NOMO-1 treated with DMSO at 0.1 percent for 48 hours (cell line): Measurements from ENCODE around the gene SEC14L3.

Source experiments
- DNase-seq: peaks from one replicate; lab custom pipeline; 2025; ENCODE audit not compliant: unreplicated experiment; lab: John Stamatoyannopoulos, UW

The SEC14L3 gene

DNA sequence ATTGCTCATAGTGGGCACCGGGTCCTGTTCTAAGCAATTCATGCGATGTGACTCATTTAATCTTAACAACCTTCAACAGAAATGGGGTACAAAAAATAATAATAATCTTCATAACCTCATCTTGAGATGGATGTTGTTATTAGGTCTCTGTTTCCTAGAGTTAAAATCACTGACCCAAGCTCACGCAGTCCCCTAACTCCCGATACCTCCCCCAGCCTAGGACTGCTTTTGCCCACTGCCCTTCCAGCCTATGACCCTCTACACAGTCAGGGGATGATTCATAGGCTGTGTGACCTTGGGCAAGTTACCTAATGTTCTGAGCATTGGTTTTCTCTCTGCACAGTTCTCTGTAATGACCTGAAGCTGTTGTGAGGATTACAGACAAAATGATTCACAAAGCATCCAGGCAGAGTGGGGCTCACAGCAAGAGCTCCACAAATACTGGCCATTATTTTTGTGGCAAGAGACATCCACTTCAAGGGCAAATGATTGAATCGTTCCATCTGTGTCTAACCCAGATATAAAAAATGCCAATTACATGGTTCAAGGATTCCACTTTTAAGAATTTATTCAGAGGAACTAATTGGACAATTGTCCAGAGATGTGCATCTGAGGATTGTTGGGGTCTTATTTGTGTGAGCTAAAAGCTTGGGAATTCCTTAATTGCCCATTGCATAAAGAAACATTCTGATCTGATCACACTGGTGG lies 26.2 kb downstream of the SEC14L3 start:
- no peak for DNase-seq

DNA sequence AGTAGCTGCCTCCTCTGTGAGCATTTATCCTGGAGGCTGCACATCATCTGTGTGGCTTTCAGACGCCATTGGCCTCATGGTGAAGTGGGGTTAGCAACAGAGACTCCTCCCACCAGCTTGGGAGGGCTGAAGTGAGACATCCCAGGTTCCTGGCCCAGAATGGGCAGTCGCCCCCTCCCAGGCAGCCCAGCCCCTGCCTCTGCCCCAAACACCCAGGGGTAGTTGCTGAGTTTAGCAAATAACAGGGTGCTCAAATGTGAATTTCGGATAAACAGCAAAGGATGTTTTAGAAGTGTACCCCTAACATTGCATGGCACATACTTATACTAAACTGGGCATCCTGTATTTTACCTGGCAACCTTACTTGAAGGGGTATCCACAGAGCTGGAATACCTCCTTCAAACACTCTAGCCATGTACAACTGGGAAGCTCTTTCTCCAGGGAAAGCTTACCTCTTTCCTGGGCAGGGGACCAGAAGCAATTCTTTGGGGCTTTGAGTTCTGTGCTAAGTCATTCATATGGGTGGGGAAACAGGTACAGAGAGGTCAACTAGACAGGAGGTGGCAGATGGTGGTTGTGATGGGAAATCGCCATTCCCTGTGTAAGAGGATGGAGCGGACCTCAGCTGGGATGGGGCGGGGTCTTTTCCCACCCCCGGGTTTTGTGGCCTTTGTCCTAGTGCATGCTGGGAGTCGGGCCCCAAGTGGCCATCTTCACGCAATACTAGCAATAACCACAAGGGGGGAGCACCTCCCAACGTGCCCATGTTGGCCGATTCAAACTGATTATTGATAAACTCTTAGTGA lies 27.0 kb downstream of the SEC14L3 start:
- DNase-seq: peak; percentile 28

- no peak for DNase-seq
Observed at GRCh38 chr22:30441088-30441487, 30.7 kb downstream of the SEC14L3 start.

DNA sequence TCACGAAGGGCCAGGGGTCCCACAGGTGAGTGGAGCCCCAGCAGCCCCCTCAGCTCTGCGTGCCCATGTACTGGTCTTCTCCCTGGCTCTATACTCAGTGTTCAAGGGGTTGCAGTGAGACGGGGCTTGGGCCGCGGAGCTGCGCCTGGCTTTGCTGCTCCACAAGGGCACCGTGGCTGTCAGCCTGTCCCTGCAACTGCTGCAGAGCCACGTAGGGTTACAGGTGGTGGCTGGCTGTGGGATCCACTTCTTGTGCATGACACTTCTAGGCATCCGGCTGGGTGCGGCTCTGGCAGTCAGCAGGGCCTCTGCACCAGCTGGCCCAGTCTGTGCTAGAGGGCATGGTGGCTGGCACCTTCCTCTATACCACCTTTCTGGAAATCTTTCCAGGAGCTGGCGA lies 32.0 kb downstream of the SEC14L3 start:
- no peak for DNase-seq

DNA sequence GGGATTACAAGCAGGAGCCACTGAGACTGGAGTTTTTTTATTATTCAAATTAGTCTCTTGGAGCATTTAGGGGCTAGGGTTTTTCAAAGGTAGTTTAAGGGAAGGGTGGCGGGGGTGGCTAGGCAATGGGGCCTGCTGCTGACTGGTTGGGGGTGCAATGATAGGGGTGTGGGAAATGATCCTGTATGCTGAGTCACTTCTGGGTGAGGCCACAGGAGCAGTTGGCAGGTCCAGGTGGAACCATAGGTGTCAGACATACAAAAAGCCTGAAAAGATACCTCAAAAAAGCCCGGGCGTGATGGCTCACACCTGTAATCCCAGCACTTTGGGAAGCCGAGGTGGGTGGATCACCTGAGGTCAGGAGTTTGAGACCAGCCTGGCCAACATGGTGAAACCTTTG lies 32.6 kb downstream of the SEC14L3 start:
- DNase-seq: no peak

DNA sequence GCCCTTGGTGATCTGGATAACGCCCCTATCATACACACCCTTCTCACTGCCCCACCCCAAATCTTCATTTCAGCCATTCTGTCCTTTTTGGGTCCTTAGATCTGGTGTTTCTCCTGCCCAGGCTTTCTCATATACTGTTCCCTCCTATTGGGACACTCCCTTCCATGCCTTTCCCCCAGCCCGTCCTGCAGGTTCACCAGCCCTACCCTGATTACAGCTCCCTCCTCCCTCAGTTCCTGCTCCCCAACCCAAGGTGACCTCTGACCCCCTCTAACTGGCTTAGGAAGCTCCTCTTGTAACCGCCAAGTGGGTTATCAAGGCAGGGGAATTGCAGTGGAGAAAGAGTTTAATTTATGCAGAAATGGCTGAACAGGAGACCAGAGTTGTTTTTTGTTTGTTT lies 33.3 kb downstream of the SEC14L3 start:
- no peak for DNase-seq

- DNase-seq: no peak
Observed at GRCh38 chr22:30436196-30436595, 35.6 kb downstream of the SEC14L3 start.

DNA sequence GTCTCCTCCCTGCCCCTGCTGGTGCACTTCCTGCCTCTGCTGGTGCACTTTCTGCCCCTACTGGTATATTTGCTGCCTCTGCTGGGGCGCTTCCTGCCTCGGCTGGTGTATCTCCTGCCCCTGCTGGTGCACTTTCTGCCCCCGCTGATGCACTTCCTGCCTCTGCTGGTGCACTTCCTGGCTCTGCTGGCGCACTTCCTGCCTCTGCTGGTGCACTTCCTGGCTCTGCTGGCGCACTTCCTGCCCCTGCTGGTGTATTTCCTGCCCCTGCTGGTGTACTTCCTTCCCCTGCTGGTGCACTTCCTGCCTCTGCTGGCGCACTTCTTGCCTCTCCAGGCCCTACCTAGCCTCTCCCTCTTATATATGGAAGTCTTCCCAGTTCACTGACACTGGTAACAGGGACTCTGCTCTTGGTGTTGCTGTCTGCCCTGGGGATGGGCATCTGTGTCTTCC lies 36.1 kb downstream of the SEC14L3 start:
- no peak for DNase-seq

DNA sequence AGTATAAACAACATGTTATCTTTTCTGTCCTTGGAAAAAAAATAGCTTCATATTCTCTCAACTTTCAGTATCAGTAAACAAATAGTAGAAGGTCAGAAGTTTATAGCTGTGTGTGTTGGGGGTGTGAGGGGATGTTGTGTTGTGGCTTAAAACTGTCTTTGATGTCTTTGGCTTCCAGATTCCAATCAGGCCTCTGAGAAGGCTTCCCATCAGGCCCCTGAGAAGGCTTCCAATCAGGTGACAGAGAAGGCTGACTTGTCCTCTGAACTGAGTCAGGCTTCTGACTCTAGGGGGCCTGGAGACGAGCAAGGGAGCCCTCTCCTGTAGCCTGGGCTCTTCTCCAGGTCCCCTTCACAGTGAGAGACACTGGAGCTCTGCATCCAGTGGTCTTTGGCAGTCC lies 37.0 kb downstream of the SEC14L3 start:
- no peak for DNase-seq

DNA sequence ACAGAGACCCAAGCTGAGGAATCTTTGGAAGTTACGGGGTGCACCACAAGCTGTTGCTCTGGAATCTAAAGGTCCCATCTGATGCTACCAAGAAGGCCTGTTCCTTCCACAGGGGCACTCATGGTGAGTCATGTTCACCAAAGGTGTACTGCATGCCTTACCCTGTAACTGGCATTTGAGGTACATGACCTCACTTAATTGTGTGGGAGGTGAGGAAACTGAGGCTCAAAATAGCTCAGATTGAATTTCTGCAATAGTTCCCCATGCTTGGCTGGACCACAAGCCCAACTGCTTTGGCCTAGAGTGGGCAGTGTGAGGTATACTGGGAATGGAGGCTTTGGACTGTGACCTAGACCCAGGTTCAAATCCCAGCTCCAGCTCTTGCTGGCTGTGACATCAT lies 38.0 kb downstream of the SEC14L3 start:
- no peak for DNase-seq

- DNase-seq: no peak
Observed at GRCh38 chr22:30433227-30433626, 38.6 kb downstream of the SEC14L3 start.

DNA sequence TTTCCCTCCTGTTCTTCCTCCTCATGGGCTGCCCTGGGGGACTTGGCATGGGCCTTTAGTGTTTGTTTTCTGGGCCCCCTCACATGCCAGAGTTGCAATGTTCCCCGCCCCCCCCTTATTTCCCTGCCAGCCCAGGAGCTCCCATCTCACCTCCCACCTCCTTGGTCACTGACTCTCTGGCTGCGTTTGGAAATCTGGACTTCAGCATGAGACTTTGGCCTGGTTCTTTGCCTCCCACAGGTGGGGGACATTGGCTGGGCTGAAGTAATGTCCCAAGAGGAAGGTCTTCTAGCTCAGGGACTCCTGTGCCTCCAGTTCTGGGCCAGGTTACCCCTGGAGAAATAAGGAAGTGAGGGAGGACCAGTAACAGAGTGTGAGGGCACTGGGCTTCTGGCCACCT lies 39.3 kb downstream of the SEC14L3 start:
- DNase-seq: no peak

- DNase-seq: no peak
Observed at GRCh38 chr22:30432096-30432495, 39.7 kb downstream of the SEC14L3 start.

- DNase-seq: no peak
Observed at GRCh38 chr22:30430933-30431332, 40.9 kb downstream of the SEC14L3 start.

DNA sequence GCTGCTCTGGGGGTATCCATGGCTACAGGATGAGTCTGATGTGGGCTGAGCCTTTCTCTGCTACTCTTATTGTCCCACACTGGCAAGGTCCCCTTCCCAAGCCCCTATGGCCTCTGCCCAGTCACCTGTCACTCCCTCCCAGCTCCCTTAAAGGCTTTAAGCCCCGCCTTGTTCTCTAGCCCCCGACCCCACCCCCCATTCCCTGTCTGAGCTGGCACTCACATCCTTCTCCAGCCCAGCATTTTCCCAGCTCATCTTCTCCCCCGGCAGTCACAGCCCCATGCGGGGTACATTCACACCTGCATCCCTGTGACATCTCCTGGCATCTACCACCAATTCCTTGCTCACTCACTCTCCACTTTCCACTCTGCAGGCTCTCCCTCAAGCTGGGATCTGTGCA lies 41.9 kb downstream of the SEC14L3 start:
- DNase-seq: no peak

GRCh38 chr22:30427871-30428270 lies 43.9 kb downstream of the SEC14L3 start:
- no peak for DNase-seq

DNA sequence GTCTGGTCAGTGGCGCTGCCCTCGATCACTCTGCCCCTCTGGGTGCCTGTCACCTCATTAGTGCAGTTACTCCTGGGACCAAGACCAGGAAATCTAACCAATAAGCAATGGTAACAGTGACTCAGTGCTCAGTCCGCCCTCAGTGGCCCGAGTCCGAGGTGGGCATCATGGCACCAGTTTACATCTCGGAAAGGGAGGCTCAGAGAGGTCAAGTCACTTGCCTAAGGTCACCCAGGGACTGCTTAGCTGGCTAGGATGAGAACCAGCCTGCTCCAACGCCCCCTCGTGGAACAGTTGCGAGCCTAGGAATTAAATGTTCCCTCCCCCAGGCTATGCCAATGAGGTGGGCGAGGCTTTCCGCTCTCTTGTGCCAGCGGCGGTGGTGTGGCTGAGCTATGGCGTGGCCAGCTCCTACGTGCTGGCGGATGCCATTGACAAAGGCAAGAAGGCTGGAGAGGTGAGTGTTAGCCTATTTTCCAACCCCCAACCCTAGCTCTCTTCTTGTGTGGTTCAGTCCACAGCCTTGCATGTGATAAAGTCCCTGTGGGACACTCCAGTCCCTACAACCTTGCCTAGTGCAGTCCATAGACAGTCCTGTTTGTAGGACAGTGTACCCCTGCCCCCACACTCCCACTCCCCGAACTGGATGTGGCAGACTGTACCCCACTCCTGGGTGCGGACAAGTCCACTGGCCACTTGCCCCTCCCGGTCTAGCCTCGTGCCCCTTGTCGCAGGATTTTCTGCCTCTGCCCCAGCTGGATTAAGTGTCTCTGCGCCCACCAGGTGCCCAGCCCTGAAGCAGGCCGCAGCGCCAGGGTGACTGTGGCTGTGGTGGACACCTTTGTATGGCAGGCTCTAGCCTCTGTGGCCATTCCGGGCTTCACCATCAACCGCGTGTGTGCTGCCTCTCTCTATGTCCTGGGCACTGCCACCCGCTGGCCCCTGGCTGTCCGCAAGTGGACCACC lies 45.1 kb downstream of the SEC14L3 start:
- peak; percentile 70 for DNase-seq

DNA sequence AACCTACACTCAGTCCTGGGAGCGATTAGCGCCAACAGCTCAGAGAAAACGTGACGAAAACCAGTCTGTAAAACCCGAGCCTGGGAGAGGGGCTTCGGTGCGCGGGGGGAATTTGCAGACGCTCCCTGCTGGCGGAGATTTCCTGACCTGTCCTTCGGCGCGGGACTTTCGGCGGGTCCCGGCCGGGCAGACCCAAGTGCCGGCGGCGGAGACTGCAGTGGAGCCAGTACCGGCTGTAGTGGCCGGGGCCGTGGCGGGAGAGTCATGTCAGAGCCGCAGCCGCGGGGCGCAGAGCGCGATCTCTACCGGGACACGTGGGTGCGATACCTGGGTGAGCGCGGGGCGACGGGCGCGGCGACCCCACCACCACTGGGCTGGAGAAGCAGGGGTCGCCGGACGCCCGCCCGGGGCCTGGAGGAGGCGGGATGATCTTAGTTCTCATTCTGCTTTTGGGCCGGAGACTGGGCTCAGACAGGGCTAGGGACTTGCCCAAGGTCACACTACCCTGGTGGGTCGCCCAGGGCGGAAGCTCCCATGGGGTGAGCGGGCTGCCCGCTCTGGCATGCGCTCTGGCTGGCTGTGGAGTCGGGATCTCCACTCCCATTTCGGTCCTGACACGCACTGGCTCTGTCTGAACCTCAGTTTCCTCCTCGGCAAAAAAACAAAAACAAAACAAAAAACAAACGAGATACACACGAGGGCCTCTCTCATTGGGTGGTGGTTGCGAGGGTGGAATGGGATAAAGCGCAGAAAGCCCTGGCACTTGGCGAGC lies 46.0 kb downstream of the SEC14L3 start, which contains the start of gene MTFP1:
Gene MTFP1 (plus strand): TSS at position 153 of the 772 bp plus-strand sequence. CDS start 112 bp downstream, at position 265.
- peak; percentile 53 for DNase-seq

DNA sequence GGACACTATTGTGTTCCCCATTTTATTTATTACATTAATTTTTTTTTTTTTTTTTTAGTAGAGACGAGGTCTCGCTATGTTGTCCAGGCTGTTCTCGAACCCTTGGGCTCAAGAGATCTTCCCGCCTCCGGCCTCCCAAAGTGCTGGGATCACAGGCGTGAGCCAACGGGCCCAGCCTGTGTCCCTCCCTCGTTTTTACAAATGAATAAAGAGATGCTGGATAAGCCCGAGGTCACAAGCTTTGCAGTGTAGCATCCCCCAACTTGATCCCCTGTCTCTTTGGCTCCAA lies 46.5 kb downstream of the SEC14L3 start:
- DNase-seq: no peak

- peak; percentile 47 for DNase-seq
Observed at GRCh38 chr22:30424534-30425326, 47.1 kb downstream of the SEC14L3 start.
